GM12891 (cell line): ENCODE measurements around the gene SMOC2.

Source experiments
- PAX5 ChIP-seq: IDR thresholded peaks from 2 replicates; pipeline ENCODE4 v1.6.1; 2011; ENCODE audit warnings: low read length, moderate library complexity, mild to moderate bottlenecking; ENCODE audit not compliant: insufficient read depth, severe bottlenecking
- POLR2A ChIP-seq: IDR thresholded peaks from 2 replicates; pipeline ENCODE4 v1.6.1; 2011; ENCODE audit warnings: low read depth, low read length, control low read depth
- POLR2AphosphoS5 ChIP-seq: IDR thresholded peaks from 2 replicates; pipeline ENCODE4 v1.6.1; 2011; ENCODE audit warnings: low read depth, low read length, control low read depth
- SPI1 ChIP-seq: IDR thresholded peaks from 2 replicates; pipeline ENCODE4 v1.6.1; 2011; ENCODE audit warnings: low read depth, low read length, control low read depth
- TAF1 ChIP-seq: IDR thresholded peaks from 2 replicates; pipeline ENCODE4 v1.6.1; 2011; ENCODE audit warnings: low read depth, low read length, control low read depth

- TF ChIP-seq TAF1 (no peak), PAX5 (no peak), POLR2A (no peak), POLR2AphosphoS5 (no peak), SPI1 (no peak)
Measured at GRCh38 chr6:168395983-168396382, 45.0 kb upstream of the SMOC2 start.
